GM10248 (cell line): ENCODE data around the gene BBS9.

Experiments used
- CTCF ChIA-PET: fragments of 300-600 bp; sonication (Branson Sonifier 250); formaldehyde crosslinking; extraction: SDS; loops from one replicate; lab custom pipeline; 2021; ENCODE audit warnings: antibody characterized with exemption; lab: Yijun Ruan, JAX
- POLR2A ChIA-PET: fragments of 350-650 bp; sonication (Branson Sonifier 250); formaldehyde crosslinking; extraction: SDS; loops from one replicate; lab custom pipeline; 2020; ENCODE audit warnings: antibody characterized with exemption; lab: Yijun Ruan, JAX
- DNase-seq: peaks from one replicate; pipeline ENCODE4 v3.0.0; 2012; ENCODE audit errors: extremely low spot score
- CTCF ChIP-seq: IDR thresholded peaks from 2 replicates; pipeline ENCODE4 v1.5.1; 2012; ENCODE audit warnings: mild to moderate bottlenecking, low read depth; ENCODE audit errors: extremely low read depth, missing control alignments, control extremely low read depth

BBS9 gene

GRCh38 chr7:33393770-33394169 lies 264.4 kb downstream of the BBS9 start:
- ChIA-PET POLR2A (no interaction called here), CTCF (interaction anchor here (1.2 kb wide), 1 partner anchor 11 kb away, joined by 3 read pairs; no protein-coding TSS in a partner anchor)
- no peak for TF ChIP-seq CTCF
- no peak for DNase-seq

DNA sequence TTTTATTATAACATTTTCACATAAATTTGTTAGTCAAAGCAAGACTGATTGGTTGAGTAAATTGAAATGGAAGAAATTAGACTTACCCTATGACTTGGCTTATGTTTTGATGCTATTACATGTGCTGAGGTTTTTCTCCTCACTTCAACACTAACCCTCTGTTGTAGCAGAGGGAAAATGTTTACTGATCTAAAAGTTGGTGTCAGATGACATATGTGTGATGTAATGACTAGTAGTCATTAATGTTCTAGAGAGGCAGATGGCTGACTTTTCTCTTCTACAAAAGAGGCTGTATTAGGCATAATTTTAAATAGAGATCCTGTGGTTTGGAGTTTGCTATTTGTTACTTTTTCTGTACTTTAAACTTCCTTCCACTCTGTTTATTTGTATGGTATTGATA lies 266.0 kb downstream of the BBS9 start:
- ChIA-PET CTCF (interaction anchor here (1.6 kb wide), 1 partner anchor 22 kb away, joined by 3 read pairs; no protein-coding TSS in a partner anchor), POLR2A (no interaction called here)
- DNase-seq, result no peak
- TF ChIP-seq CTCF, result no peak

GRCh38 chr7:33399528-33400213 lies 270.3 kb downstream of the BBS9 start:
- CTCF ChIA-PET, result interaction anchor here (1.1 to 1.3 kb wide), 2 partner anchors 18 to 20 kb away, joined by 3 to 4 read pairs; no protein-coding TSS in a partner anchor
- POLR2A ChIA-PET, result no interaction called here
- no peak for DNase-seq
- no peak for TF ChIP-seq CTCF

GRCh38 chr7:33400214-33400538 lies 270.8 kb downstream of the BBS9 start:
- ChIA-PET POLR2A (no interaction called here), CTCF (no interaction called here)
- TF ChIP-seq CTCF, result no peak
- no peak for DNase-seq

- POLR2A ChIA-PET, result no interaction called here
- CTCF ChIA-PET, result interaction anchor here (1.2 kb wide), 1 partner anchor 12 kb away, joined by 4 read pairs; no protein-coding TSS in a partner anchor
- no peak for TF ChIP-seq CTCF
- no peak for DNase-seq
Measured at GRCh38 chr7:33410266-33410665, 280.9 kb downstream of the BBS9 start.

DNA sequence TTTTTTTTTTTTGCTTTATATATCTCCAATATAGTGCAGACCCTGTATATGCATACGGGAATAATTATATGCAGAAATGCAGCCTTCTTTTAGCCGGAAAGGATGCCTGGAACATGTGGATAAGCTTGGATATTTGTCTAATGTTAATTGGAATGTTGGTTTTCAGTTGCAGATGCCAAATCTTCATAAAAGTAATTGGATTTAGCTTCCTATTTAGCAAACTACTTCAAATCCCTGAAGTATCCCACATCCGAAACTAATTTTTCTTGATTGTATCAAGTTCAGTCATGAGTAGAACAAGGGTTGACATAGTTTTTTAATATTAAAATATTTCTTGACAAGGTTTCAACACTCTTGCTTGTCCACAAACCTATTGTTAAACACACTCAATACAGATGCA lies 281.7 kb downstream of the BBS9 start:
- DNase-seq, result no peak
- no peak for TF ChIP-seq CTCF
- CTCF ChIA-PET, result interaction anchor here (1.2 kb wide), 1 partner anchor 12 kb away, joined by 4 read pairs; no protein-coding TSS in a partner anchor
- POLR2A ChIA-PET, result no interaction called here

DNA sequence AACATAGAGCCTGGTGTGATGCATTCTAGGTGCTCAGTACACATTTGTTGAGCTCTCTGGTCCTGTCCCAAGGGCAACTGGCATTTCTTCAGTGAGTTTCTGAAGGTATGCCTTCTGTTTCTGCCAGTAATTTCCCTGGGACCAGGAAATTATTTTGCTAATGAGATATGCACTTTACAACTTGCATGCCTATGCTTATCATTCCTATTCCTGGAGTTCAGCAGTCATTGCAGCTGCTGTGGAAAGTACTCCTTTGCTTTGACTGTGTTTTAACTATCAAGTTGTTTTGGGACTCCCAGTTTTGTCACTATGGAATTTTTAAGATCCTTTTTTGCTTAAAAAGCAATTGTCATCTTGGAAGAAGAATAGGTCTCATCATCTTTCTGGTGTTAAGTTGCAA lies 283.0 kb downstream of the BBS9 start:
- CTCF ChIA-PET, result no interaction called here
- POLR2A ChIA-PET, result no interaction called here

More for the DNA sequence above, 283.0 kb downstream of the BBS9 start:
- no peak for TF ChIP-seq CTCF
- no peak for DNase-seq
